HG02938 (cell line): ENCODE measurements around the gene SLC41A1.

Experiments used
- ATAC-seq: cut with Tn5 transposase; IDR thresholded peaks from one replicate; pipeline ENCODE4 v1.9.1; 2021; ENCODE audit warnings: mild to moderate bottlenecking, moderate library complexity; ENCODE audit not compliant: unreplicated experiment

SLC41A1 gene

GRCh38 chr1:205792481-205792881 is 20.5 kb downstream of the SLC41A1 start:
- ATAC-seq: peak; percentile 41

- no peak for ATAC-seq
Observed at GRCh38 chr1:205791568-205792180, 21.3 kb downstream of the SLC41A1 start.

GRCh38 chr1:205787287-205787916 is 25.6 kb downstream of the SLC41A1 start:
- ATAC-seq: no peak

GRCh38 chr1:205786601-205787000 is 26.4 kb downstream of the SLC41A1 start:
- ATAC-seq: no peak

- no peak for ATAC-seq
Observed at GRCh38 chr1:205785446-205785845, 27.6 kb downstream of the SLC41A1 start.

GRCh38 chr1:205783904-205784303 is 29.1 kb downstream of the SLC41A1 start:
- no peak for ATAC-seq

- ATAC-seq: no peak
Observed at GRCh38 chr1:205783433-205783795, 29.6 kb downstream of the SLC41A1 start.

- ATAC-seq: no peak
Observed at GRCh38 chr1:205782627-205783432, 30.2 kb downstream of the SLC41A1 start.

GRCh38 chr1:205780335-205780734 is 32.7 kb downstream of the SLC41A1 start:
- no peak for ATAC-seq

GRCh38 chr1:205777994-205778393 is 35.0 kb downstream of the SLC41A1 start:
- no peak for ATAC-seq

GRCh38 chr1:205775717-205776056 is 37.3 kb downstream of the SLC41A1 start:
- no peak for ATAC-seq

- ATAC-seq: peak; percentile 67
Observed at GRCh38 chr1:205775015-205775716, 37.8 kb downstream of the SLC41A1 start, which contains the start of gene RAB29. Gene RAB29 (minus strand): TSS chr1:205775482. CDS start chr1:205774956, 526 bp downstream.

GRCh38 chr1:205774198-205775014 is 38.6 kb downstream of the SLC41A1 start:
- peak; percentile 15 for ATAC-seq

GRCh38 chr1:205772607-205773032 is 40.4 kb downstream of the SLC41A1 start:
- no peak for ATAC-seq

- ATAC-seq: no peak
Observed at GRCh38 chr1:205770618-205771017, 42.4 kb downstream of the SLC41A1 start.

GRCh38 chr1:205769641-205770365 is 43.2 kb downstream of the SLC41A1 start:
- ATAC-seq: no peak

GRCh38 chr1:205767248-205767647 is 45.8 kb downstream of the SLC41A1 start:
- ATAC-seq: no peak

GRCh38 chr1:205766570-205766969 is 46.4 kb downstream of the SLC41A1 start:
- ATAC-seq: no peak

GRCh38 chr1:205766038-205766437 is 47.0 kb downstream of the SLC41A1 start:
- ATAC-seq: no peak

GRCh38 chr1:205764578-205764977 is 48.4 kb downstream of the SLC41A1 start:
- no peak for ATAC-seq
